Testis (tissue), 3 donors: ENCODE measurements around the gene GID8. TPM values are rescaled to one million over a fixed set of nuclear protein-coding genes. Genes with fewer than 3 reads are reported as not detected.

ENCODE experiments used
- DNase-seq: peaks from one replicate; pipeline ENCODE4 v3.0.0-alpha.2; 2019
- H3K27ac ChIP-seq, 2 donors: fragments of 200-600 bp; sonication (generic); one replicate each; pipeline ENCODE4 v1.5.1; 2019
- H3K27me3 ChIP-seq: fragments of 200-600 bp; sonication (generic); one replicate; pipeline ENCODE4 v1.5.1; 2019
- H3K36me3 ChIP-seq: fragments of 200-600 bp; sonication (generic); one replicate; pipeline ENCODE4 v1.5.1; 2017; ENCODE audit warnings: low read depth; ENCODE audit errors: missing control alignments
- H3K4me1 ChIP-seq: fragments of 200-600 bp; sonication (generic); one replicate; pipeline ENCODE4 v1.5.1; 2019
- H3K4me3 ChIP-seq, 2 donors: fragments of 200-600 bp; sonication (generic); one replicate each; pipeline ENCODE4 v1.5.1; 2017 to 2019
- H3K9me3 ChIP-seq: fragments of 200-600 bp; sonication (generic); one replicate; pipeline ENCODE4 v1.5.1; 2017
- CTCF ChIP-seq, 3 experiments: fragments of 450-650 bp in 2 of 3; fragments of 200-600 bp in 1 of 3; sonication (generic) in 1 of 3; IDR thresholded peaks; one replicate each; pipeline ENCODE4 v1.5.1; 2016 to 2019; ENCODE audit warnings: antibody characterized with exemption in 3 of 3, mild to moderate bottlenecking in 2 of 3, moderate library complexity in 1 of 3
- POLR2A ChIP-seq: fragments of 450-650 bp; IDR thresholded peaks from one replicate; pipeline ENCODE4 v1.6.1; 2017; ENCODE audit warnings: antibody characterized with exemption, mild to moderate bottlenecking, moderate library complexity
- WGBS, 2 donors: methylation state at CpG; one replicate each; pipeline ENCODE4 v1.1.5; 2018; 5-methylcytosine and 5-hydroxymethylcytosine counted together
- intact Hi-C: fragments of 100-400 bp; cut with DNase I; formaldehyde crosslinking; loops from one replicate; pipeline ENCODE4 v1.15.1; 2023; ENCODE audit warnings: low total_unique reads
- polyA plus RNA-seq: library from polyadenylated mRNA; stranded (reverse); fragments of 350-450 nt; fragmentation: Illumina TruSeq; extraction: RNeasy Lipid Tissue Mini Kit (QIAGEN cat#74804); gene quantifications from one replicate; pipeline ENCODE4 v1.2.3, GENCODE V29; 2014; ENCODE audit warnings: low read depth, low replicate concordance; ENCODE audit not compliant: insufficient read depth
- total RNA-seq, 2 donors: library from RNA; depleted of rRNA; stranded (reverse); fragments of >200 nt; gene quantifications; one replicate each; pipeline ENCODE4 v1.2.3, GENCODE V29; 2016

Gene GID8
- total and polyA plus RNA-seq, 3 donors from 2014 or later: 27.3 to 42.6 (median 41.9) TPM

- H3K27ac ChIP-seq: no peak overlapping the region
- TF ChIP-seq CTCF (IDR thresholded peaks at IDR 0.05) (no peak), POLR2A (no peak)
- H3K27me3 ChIP-seq: no peaks in the 10 kb centered on the region
- intact Hi-C loops: no loop called here
- no peaks in the 10 kb centered on the region for H3K9me3 ChIP-seq
- peaks cover 31% of the 10 kb centered on the region for H3K4me1 ChIP-seq
- DNase-seq: no peak
- 89 to 93% methylated on average over 14 of the region's 14 CpGs for WGBS, 2 donors
- H3K4me3 ChIP-seq: no peak overlapping the region
- H3K36me3 ChIP-seq: peaks cover 3% of the 10 kb centered on the region
Observed at GRCh38 chr20:62943396-62943795, 5.4 kb downstream of the GID8 start.

GRCh38 chr20:62944184-62944583 lies 6.2 kb downstream of the GID8 start:
- Histone ChIP-seq H3K4me3 (no peak overlapping the region), H3K4me1 (peaks cover 27% of the 10 kb centered on the region), H3K36me3 (peaks cover 3% of the 10 kb centered on the region), H3K9me3 (no peaks in the 10 kb centered on the region), H3K27ac (no peak overlapping the region), H3K27me3 (no peaks in the 10 kb centered on the region)
- DNase-seq: no peak
- TF ChIP-seq POLR2A: no peak
- no peak for TF ChIP-seq CTCF (IDR thresholded peaks at IDR 0.05)
- 91 to 95% methylated on average over 8 of the region's 8 CpGs for WGBS, 2 donors
- intact Hi-C loops: no loop called here

GRCh38 chr20:62944746-62945145 lies 6.8 kb downstream of the GID8 start:
- no peak for DNase-seq
- 92 to 93% methylated on average over 10 of the region's 10 CpGs for WGBS, 2 donors
- TF ChIP-seq CTCF (IDR thresholded peaks at IDR 0.05): no peak
- no peak for TF ChIP-seq POLR2A
- Histone ChIP-seq H3K4me3 (no peak overlapping the region), H3K9me3 (no peaks in the 10 kb centered on the region), H3K4me1 (peaks cover 22% of the 10 kb centered on the region), H3K27ac (no peak overlapping the region), H3K36me3 (peaks cover 3% of the 10 kb centered on the region), H3K27me3 (no peaks in the 10 kb centered on the region)
- intact Hi-C loops: no loop called here

GRCh38 chr20:62945771-62946339 lies 7.9 kb downstream of the GID8 start:
- H3K27ac ChIP-seq: no peak overlapping the region
- no peaks in the 10 kb centered on the region for H3K9me3 ChIP-seq
- no peak overlapping the region for H3K4me3 ChIP-seq
- intact Hi-C loops: no loop called here
- peaks cover 3% of the 10 kb centered on the region for H3K36me3 ChIP-seq
- no peak for DNase-seq
- TF ChIP-seq CTCF (IDR thresholded peaks at IDR 0.05): no peak
- TF ChIP-seq POLR2A: no peak
- peaks cover 16% of the 10 kb centered on the region for H3K4me1 ChIP-seq
- no peaks in the 10 kb centered on the region for H3K27me3 ChIP-seq
- 91 to 92% methylated on average over 20 to 25 of the region's 25 CpGs for WGBS, 2 donors

- H3K27ac ChIP-seq: no peak overlapping the region
- peaks cover 12% of the 10 kb centered on the region for H3K4me1 ChIP-seq
- peaks cover 3% of the 10 kb centered on the region for H3K36me3 ChIP-seq
- H3K4me3 ChIP-seq: no peak overlapping the region
- 33 to 38% methylated on average over 9 to 10 of the region's 10 CpGs for WGBS, 2 donors
- H3K9me3 ChIP-seq: no peaks in the 10 kb centered on the region
- TF ChIP-seq CTCF (IDR thresholded peaks at IDR 0.05): no peak
- no peak for TF ChIP-seq POLR2A
- intact Hi-C loops: no loop called here
- peak; percentile 67 for DNase-seq
- H3K27me3 ChIP-seq: no peaks in the 10 kb centered on the region
Observed at GRCh38 chr20:62946918-62947317, 9.0 kb downstream of the GID8 start.
